CD4-positive, alpha-beta T cell treated with Interleukin-2 at 100 ng/mL for 4 hours (primary cell): ENCODE measurements around the gene DERA.
"Not testable (repeated sequence)": the region's sequence is repeated elsewhere in the genome, so short reads cannot be mapped to it uniquely, and the experiment has no call there.

ENCODE experiments used
- DNase-seq: peaks from one replicate; pipeline ENCODE4 v3.0.0-alpha.2; 2020; ENCODE audit warnings: low spot score

The DERA gene

GRCh38 chr12:16013722-16014121 is 102.6 kb downstream of the DERA start:
- not testable (repeated sequence) for DNase-seq

GRCh38 chr12:16014394-16014793 is 103.3 kb downstream of the DERA start:
- not testable (repeated sequence) for DNase-seq

DNA sequence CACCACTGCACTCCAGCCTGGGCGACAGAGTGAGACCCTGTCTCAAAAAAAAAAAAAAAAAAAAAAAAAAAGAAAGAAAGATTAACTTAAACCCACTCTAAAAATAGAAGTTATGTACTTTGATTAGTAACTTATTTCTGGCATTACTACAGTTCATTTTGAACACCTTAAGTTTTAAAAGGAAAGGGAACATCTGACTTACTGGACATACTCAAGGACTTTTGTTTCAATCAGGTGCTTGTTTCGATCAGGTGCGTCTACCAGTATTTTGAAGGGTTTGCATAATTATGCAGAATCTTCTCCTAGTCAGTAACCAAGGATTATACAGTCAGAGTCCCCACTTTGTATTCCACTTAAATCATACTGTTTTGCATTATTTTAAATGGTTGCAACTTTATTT is 105.6 kb downstream of the DERA start:
- DNase-seq: no peak

GRCh38 chr12:16018306-16018705 is 107.2 kb downstream of the DERA start:
- DNase-seq: no peak

- no peak for DNase-seq
Observed at GRCh38 chr12:16019136-16019535, 108.0 kb downstream of the DERA start.

- no peak for DNase-seq
Observed at GRCh38 chr12:16020031-16020430, 108.9 kb downstream of the DERA start.

GRCh38 chr12:16021026-16021425 is 109.9 kb downstream of the DERA start:
- DNase-seq: no peak

- no peak for DNase-seq
Observed at GRCh38 chr12:16021676-16022075, 110.5 kb downstream of the DERA start.

GRCh38 chr12:16027002-16027401 is 115.9 kb downstream of the DERA start:
- DNase-seq: no peak

DNA sequence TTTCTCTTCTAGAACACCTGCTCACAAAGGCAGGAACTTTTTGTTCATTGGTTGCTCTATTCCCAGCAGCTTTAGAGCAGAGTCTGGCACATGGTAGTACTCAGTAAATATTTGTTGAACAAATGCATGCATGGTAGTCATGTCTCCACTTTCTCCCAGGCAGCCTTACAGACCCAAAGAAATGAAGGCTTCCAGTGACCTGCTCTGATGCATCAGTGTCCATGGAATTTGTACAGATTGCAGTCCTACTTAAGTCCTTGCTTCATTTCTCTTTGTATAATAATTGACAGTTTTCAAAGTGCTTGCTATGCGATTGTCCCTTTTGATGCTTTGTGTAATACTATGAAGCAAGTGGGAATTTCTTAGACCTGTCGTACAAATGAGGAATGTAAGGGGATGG is 119.6 kb downstream of the DERA start:
- DNase-seq: no peak

DNA sequence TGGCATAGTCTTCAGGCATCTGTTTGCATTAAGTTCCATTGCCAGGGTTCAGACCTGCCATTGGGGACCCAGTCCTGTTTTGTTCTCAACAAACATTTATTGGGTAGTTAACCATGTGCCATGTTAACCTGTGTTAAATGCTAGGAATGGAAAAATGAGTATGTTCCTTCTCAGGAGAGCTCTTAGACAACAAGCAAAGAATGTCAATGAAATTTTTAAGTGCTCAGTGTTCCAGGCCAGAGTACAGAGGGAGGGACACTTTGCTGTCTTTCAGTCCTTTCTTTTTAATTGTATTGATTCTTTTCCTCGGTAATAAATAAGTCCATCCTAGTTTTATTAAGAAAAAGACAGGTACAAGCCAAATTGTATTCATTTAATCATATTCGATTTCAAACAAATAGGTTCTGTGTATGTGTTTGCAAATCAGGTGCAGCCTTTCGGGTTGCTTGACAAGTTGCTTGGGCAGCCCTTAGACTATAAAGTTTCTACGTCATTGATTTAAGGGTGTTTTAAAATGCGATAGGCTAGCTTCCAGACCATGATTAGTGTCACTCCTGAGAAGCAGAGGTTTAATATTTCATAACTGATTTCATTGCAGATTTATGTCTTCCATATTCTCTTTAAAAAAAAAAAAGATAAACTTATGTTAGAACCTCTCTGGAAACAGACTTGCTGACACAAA is 123.1 kb downstream of the DERA start:
- DNase-seq: no peak

DNA sequence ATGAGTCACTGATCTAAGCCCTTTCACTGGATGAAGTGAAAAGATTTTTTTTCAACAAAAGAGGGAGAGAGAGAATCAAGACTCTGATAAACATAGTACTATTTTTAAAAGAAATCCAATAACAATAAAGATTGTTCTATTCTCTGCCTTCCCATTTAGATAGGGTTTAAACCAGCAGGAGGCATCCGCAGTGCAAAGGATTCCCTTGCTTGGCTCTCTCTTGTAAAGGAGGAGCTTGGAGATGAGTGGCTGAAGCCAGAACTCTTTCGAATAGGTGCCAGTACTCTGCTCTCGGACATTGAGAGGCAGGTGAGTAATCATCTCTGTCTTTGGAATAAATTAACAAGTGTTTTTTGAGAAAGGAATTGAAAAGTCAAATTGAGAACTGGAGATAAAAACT is 124.9 kb downstream of the DERA start:
- DNase-seq: no peak

DNA sequence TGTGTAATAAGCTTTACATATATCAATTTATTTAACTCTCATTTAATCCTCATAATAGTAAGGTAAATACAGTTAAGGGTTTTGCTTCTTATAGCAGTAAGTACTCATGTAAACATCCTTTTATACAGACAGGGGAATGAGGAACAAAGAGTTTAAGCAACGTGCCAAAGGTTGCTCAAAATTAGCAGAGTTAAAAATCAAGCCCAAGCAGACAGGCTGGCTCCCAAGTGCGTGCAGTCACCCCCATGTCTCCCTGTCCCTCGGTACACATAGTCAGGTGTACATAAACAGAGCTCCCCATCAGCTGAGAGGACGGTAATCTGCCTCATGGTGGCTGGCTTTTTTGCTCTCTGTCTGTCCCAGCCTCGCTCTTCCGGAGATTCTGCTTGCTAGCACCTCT is 126.4 kb downstream of the DERA start:
- no peak for DNase-seq

- DNase-seq: no peak
Observed at GRCh38 chr12:16043480-16043879, 132.3 kb downstream of the DERA start.

DNA sequence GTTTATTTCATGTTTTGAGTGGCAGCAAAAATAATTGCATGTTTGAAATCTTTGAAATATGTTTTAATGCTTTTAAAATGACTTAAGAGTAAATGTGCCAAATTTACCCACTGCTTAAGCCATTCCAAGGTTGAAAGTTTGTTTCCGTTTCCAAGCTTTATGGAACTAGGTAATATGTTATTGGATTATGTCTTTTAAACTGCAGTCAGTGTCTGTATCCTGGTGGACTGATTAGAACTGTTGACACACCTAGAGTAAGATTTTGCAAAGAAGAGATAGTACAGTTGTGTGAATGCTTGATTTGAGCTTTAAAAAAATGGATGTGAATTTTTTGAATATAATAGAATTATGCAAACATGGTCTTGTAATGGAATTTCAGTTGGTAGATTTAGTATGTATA is 135.1 kb downstream of the DERA start:
- no peak for DNase-seq

GRCh38 chr12:16048511-16048910 is 137.4 kb downstream of the DERA start:
- DNase-seq: no peak

GRCh38 chr12:16056910-16057309 is 145.8 kb downstream of the DERA start:
- DNase-seq: no peak

DNA sequence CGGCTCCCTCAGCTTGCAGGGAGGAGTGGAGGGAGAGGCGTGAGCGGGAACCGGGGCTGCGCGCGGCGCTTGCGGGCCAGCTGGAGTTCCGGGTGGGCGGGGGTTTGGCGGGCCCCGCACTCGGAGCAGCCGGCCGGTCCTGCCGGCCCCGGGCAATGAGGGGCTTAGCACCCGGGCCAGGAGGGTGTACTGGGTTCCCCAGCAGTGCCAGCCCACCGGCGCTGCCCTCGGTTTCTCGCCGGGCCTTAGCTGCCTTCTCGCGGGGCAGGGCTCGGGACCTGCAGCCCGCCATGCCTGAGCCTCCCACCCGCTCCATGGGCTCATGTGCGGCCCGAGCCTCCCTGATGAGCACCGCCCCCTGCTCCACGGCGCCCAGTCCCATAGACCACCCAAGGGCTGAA is 146.2 kb downstream of the DERA start:
- not testable (repeated sequence) for DNase-seq

- no peak for DNase-seq
Observed at GRCh38 chr12:16062611-16063010, 151.5 kb downstream of the DERA start.

DNA sequence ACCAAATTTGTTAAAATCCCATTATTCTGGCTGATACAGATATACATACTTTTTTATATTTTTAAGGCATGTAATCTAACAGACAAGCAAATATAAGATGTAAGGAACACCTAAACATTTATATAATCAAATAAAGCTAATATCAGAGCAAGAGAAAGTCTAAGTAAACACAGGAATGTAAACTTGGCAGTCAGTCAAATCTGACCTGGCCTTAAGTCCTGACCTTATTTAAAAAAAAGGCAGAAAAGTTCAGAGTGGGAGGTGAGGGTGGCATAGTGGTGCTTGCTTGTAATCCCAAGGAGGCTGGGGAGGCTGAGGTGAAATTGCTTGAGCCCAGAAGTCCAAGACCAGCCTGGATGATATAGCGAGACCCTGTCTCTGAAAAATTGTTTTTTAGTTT is 152.6 kb downstream of the DERA start:
- no peak for DNase-seq

GRCh38 chr12:16070113-16070512 is 159.0 kb downstream of the DERA start:
- no peak for DNase-seq

DNA sequence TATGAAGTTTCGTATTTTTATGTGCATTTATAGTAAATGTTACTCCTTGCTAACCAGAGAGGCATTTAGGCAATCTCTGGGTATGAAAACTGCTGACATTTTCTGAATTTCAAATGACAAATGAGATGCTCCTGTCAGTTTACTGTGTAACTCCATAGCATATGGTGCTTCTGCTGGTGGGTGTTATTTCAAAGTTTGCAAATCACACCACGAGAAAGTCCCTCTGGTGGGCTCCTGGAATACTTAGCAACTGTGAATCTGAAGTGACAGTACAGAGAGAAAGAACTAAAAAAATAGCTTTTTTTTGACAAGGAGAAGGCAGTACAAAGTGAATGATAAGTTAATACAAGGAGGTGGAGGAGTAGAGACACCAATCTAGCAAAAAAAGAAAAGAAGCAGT is 161.5 kb downstream of the DERA start:
- DNase-seq: no peak

- no peak for DNase-seq
Observed at GRCh38 chr12:16074894-16075293, 163.8 kb downstream of the DERA start.

GRCh38 chr12:16075887-16076286 is 164.8 kb downstream of the DERA start:
- no peak for DNase-seq

- no peak for DNase-seq
Observed at GRCh38 chr12:16076557-16076956, 165.4 kb downstream of the DERA start.
